Heart left ventricle (tissue), 16 donors: ENCODE data around the gene KCNC1. TPM values are rescaled to one million over a fixed set of nuclear protein-coding genes. Genes with fewer than 3 reads are reported as not detected.

Source experiments
- ATAC-seq, 4 donors: fragments of 200-7000 bp; cut with Tn5 transposase; one replicate each; pipeline ENCODE4 v1.9.1; 2020 to 2022; ENCODE audit warnings: moderate library complexity in 4 of 4, mild to moderate bottlenecking in 3 of 4, moderate number of reproducible peaks in 1 of 4
- DNase-seq, 5 donors: peaks; one replicate each; pipeline ENCODE4 v3.0.0-alpha.2; 2020
- H3K27ac ChIP-seq, 12 donors: fragments of 200-600 bp; sonication (generic) in 4 of 12; one replicate each; pipeline versions ENCODE4 v1.5.0 to v1.8.0; 2016 to 2022; ENCODE audit warnings: mild to moderate bottlenecking in 2 of 12
- H3K27me3 ChIP-seq, 9 donors: fragments of 200-600 bp; sonication (generic) in 2 of 9; one replicate each; pipeline versions ENCODE4 v1.5.1 to v1.8.0; 2016 to 2022; ENCODE audit warnings: mild to moderate bottlenecking in 3 of 9
- H3K36me3 ChIP-seq, 9 donors: fragments of 200-600 bp; sonication (generic) in 2 of 9; one replicate each; pipeline versions ENCODE4 v1.5.0 to v1.8.0; 2018 to 2022; ENCODE audit warnings: mild to moderate bottlenecking in 2 of 9
- H3K4me1 ChIP-seq, 12 donors: fragments of 200-600 bp; sonication (generic) in 4 of 12; one replicate each; pipeline versions ENCODE4 v1.5.0 to v1.8.0; 2016 to 2022; ENCODE audit warnings: mild to moderate bottlenecking in 3 of 12
- H3K4me3 ChIP-seq, 12 donors: fragments of 200-600 bp; sonication (generic) in 4 of 12; one replicate each; pipeline versions ENCODE4 v1.5.0 to v1.8.0; 2017 to 2022; ENCODE audit warnings: mild to moderate bottlenecking in 9 of 12, moderate library complexity in 4 of 12
- H3K9me3 ChIP-seq, 12 donors: fragments of 200-600 bp; sonication (generic) in 4 of 12; one replicate each; pipeline versions ENCODE4 v1.5.0 to v1.8.0; 2016 to 2022; ENCODE audit warnings: mild to moderate bottlenecking in 1 of 12
- CTCF ChIP-seq, 12 donors: fragments of 200-600 bp; sonication (generic) in 4 of 12; IDR thresholded peaks; one replicate each; pipeline versions ENCODE4 v1.5.0 to v1.8.0; 2018 to 2022; ENCODE audit warnings: antibody characterized with exemption in 12 of 12, mild to moderate bottlenecking in 5 of 12
- POLR2A ChIP-seq, 2 donors: fragments of 450-650 bp; IDR thresholded peaks; one replicate each; pipeline ENCODE4 v1.6.1; 2017; ENCODE audit warnings: antibody characterized with exemption in 2 of 2, mild to moderate bottlenecking in 2 of 2, moderate library complexity in 2 of 2
- WGBS, 4 donors: extraction: QIAGEN DNeasy Blood & Tissue Kit in 2 of 4; methylation state at CpG; one replicate each; pipeline versions ENCODE4 v1.1.5 to v1.1.7; 2013 to 2018; 5-methylcytosine and 5-hydroxymethylcytosine counted together
- intact Hi-C, 10 donors: fragments of 100-400 bp; cut with DNase I; formaldehyde crosslinking; loops; one replicate each; pipeline versions ENCODE4 v1.11.1 to v1.14.2; 2022
- polyA plus RNA-seq, 2 donors: library from polyadenylated mRNA; stranded (reverse); fragments of 200-250 nt; gene quantifications; one replicate each; pipeline ENCODE4 v1.2.3, GENCODE V29; 2013
- total RNA-seq, 9 donors: library from RNA; depleted of rRNA in 2 of 9; stranded (reverse); fragments of >200 nt in 2 of 9; fragmentation: NEBNext Ultra II Directional in 3 of 9; extraction: Animal tissue kit (Norgen Biotek cat#: 25700) in 3 of 9; gene quantifications; one replicate each; pipeline versions ENCODE4 v1.1.0 to v1.2.4, GENCODE V29; 2016 to 2023
- donor health status: ischemic (EF 13 %, LVEDD 7.1; RV severe dilation, severe dysfunction).
- donor health status: healthy with polysubstance abuse.
- donor health status: DM: no; HTN: yes; CAD: no.
- donor health status: DM: no; HTN: no; CAD: no.
- donor health status: ischemic (EF 25% LVEDD 6.9; RV normal size, moderate dysfunction).
- donor health status: ischemic (EF 25% LVEDD 5.7; RV mildly dilated, moderate dysfunction).
- donor health status: healthy.
- donor health status: DM: yes; HTN: yes; CAD: no.
- donor health status: ischemic (EF 35%, LVEDD 5.7; RV mildly dilated, moderate dysfunction).
- donor health status: nonischemic (EF 11% LVEDD 7.7; RV severe dilation, severe dysfunction).
- donor health status: DM: yes; HTN: yes; CAD: no.
- donor health status: PGD.
- donor health status: ischemic (EF 29% LVEDD 5.4; RV normal size, mild dysfunction).
- donor health status: nonischemic (EF 23%, LVEDD 6.1; RV moderate dilation, normal function).

KCNC1 gene
- total and polyA plus RNA-seq, 11 donors, result 0.02 to 0.25 (median 0.05) TPM; not detected in 8

GRCh38 chr11:17777086-17777737 is 42.6 kb downstream of the KCNC1 start:
- DNase-seq, result no peak
- 85 to 93% (median 88%) methylated on average over 15 to 16 of the region's 16 CpGs for WGBS, 4 donors
- Histone ChIP-seq H3K36me3 (no peaks in the 10 kb centered on the region), H3K4me3 (no peak overlapping the region), H3K27me3 (no peaks in the 10 kb centered on the region), H3K9me3 (no peaks in the 10 kb centered on the region), H3K4me1 (no peaks in the 10 kb centered on the region), H3K27ac (no peak overlapping the region)
- intact Hi-C loops, result loop anchor here in 1 of 10 donors (10.0 kb wide), 1 partner anchor 68 kb away; no protein-coding TSS in a partner anchor
- TF ChIP-seq POLR2A (IDR thresholded peaks at IDR 0.05), result no peak
- TF ChIP-seq CTCF (IDR thresholded peaks at IDR 0.05), result no peak
- no peak for ATAC-seq

GRCh38 chr11:17777738-17778091 is 43.1 kb downstream of the KCNC1 start:
- ATAC-seq (no peak), DNase-seq (no peak)
- Histone ChIP-seq H3K27me3 (no peaks in the 10 kb centered on the region), H3K4me1 (no peaks in the 10 kb centered on the region), H3K36me3 (no peaks in the 10 kb centered on the region), H3K9me3 (no peaks in the 10 kb centered on the region), H3K27ac (no peak overlapping the region), H3K4me3 (no peak overlapping the region)
- 88 to 95% (median 92%) methylated on average over 13 of the region's 13 CpGs for WGBS, 4 donors
- intact Hi-C loops, result loop anchor here in 1 of 10 donors (10.0 kb wide), 1 partner anchor 67 kb away; no protein-coding TSS in a partner anchor
- TF ChIP-seq POLR2A (IDR thresholded peaks at IDR 0.05) (no peak), CTCF (IDR thresholded peaks at IDR 0.05) (no peak)

- Histone ChIP-seq H3K27me3 (no peaks in the 10 kb centered on the region), H3K36me3 (no peaks in the 10 kb centered on the region), H3K9me3 (no peaks in the 10 kb centered on the region), H3K4me1 (no peaks in the 10 kb centered on the region), H3K27ac (no peak overlapping the region), H3K4me3 (no peak overlapping the region)
- TF ChIP-seq POLR2A (IDR thresholded peaks at IDR 0.05), result no peak
- no peak for TF ChIP-seq CTCF (IDR thresholded peaks at IDR 0.05)
- ATAC-seq, result no peak
- DNase-seq, result no peak
- intact Hi-C loops, result loop anchor here in 1 of 10 donors (10.0 kb wide), 1 partner anchor 66 kb away; no protein-coding TSS in a partner anchor
- 85 to 96% (median 90%) methylated on average over 5 of the region's 5 CpGs for WGBS, 4 donors
Observed at GRCh38 chr11:17778352-17778751, 43.8 kb downstream of the KCNC1 start.

GRCh38 chr11:17778956-17779860 is 44.6 kb downstream of the KCNC1 start:
- no peaks in the 10 kb centered on the region for H3K9me3 ChIP-seq
- no peak for TF ChIP-seq POLR2A (IDR thresholded peaks at IDR 0.05)
- no peak for TF ChIP-seq CTCF (IDR thresholded peaks at IDR 0.05)
- no peak for ATAC-seq
- H3K27me3 ChIP-seq, result no peaks in the 10 kb centered on the region
- H3K4me3 ChIP-seq, result no peak overlapping the region
- H3K27ac ChIP-seq, result no peak overlapping the region
- no peaks in the 10 kb centered on the region for H3K4me1 ChIP-seq
- DNase-seq, result peak in 1 of 5 donors; percentile 14
- intact Hi-C loops, result loop anchor here in 1 of 10 donors (10.0 kb wide), 1 partner anchor 66 kb away; no protein-coding TSS in a partner anchor
- H3K36me3 ChIP-seq, result no peaks in the 10 kb centered on the region
- 94 to 96% (median 95%) methylated on average over 40 of the region's 40 CpGs for whole genome bisulfite sequencing, 4 donors
